OCI-LY3 (cell line): ENCODE data around the gene KCTD15.
A peak's percentile ranks its signal among the peaks of the same experiment; 100 is the strongest.

Experiments used
- H2AFZ ChIP-seq: fragments of 200-600, 300-600 bp; shearing (Covaris generic); 2 replicates; pipeline ENCODE4 v1.6.0; 2014; ENCODE audit warnings: antibody characterized with exemption, low read depth, low read length
- H3K27ac ChIP-seq: fragments of 200-600, 300-600 bp; sonication (generic); 2 replicates; pipeline ENCODE4 v1.5.1; 2014; ENCODE audit warnings: mild to moderate bottlenecking, low read length, moderate library complexity, mixed read lengths
- H3K27me3 ChIP-seq: fragments of 200-600, 300-600 bp; sonication (generic); 2 replicates; pipeline ENCODE4 v1.6.1; 2014; ENCODE audit warnings: low read depth, low read length, mixed read lengths
- H3K36me3 ChIP-seq: fragments of 200-600, 300-600 bp; sonication (generic); replicated peaks from 2 replicates; pipeline ENCODE3; 2014; ENCODE audit warnings: low read depth, low read length, mixed read lengths
- H3K4me1 ChIP-seq: fragments of 300-600, 200-600 bp; sonication (generic); 2 replicates; pipeline ENCODE4 v1.6.1; 2014; ENCODE audit warnings: low read length, mixed read lengths
- H3K4me2 ChIP-seq: fragments of 200-600, 300-600 bp; sonication (generic); 2 replicates; pipeline ENCODE4 v1.6.1; 2014; ENCODE audit warnings: low read length, mixed read lengths
- H3K4me3 ChIP-seq: fragments of 300-600, 200-600 bp; sonication (generic); 2 replicates; pipeline ENCODE4 v1.5.1; 2014; ENCODE audit warnings: antibody characterized with exemption, mild to moderate bottlenecking, low read length, moderate library complexity
- H3K79me2 ChIP-seq: fragments of 300-600, 200-600 bp; shearing (Covaris generic); 2 replicates; pipeline ENCODE4 v1.6.1; 2014; ENCODE audit warnings: mild to moderate bottlenecking, low read length, mixed read lengths
- H3K9ac ChIP-seq: fragments of 300-600, 200-600 bp; shearing (Covaris generic); 2 replicates; pipeline ENCODE4 v1.6.0; 2014; ENCODE audit warnings: mild to moderate bottlenecking, low read length, moderate library complexity
- H3K9me3 ChIP-seq: fragments of 200-600, 300-600 bp; shearing (Covaris generic); 2 replicates; pipeline ENCODE4 v1.6.1; 2014; ENCODE audit warnings: low read length, mixed read lengths; ENCODE audit not compliant: insufficient read depth
- H4K20me1 ChIP-seq: fragments of 200-600, 300-600 bp; sonication (generic); 2 replicates; pipeline ENCODE4 v1.6.1; 2016; ENCODE audit warnings: low read length, mixed read lengths; ENCODE audit not compliant: insufficient read depth
- EZH2phosphoT487 ChIP-seq: fragments of 200-600 bp; shearing (Covaris generic); IDR thresholded peaks from 2 replicates; pipeline ENCODE4 v1.6.1; 2018; ENCODE audit warnings: antibody characterized with exemption, mixed run types, low read depth
- TF ChIP-seq, protein P1 (sequence below): fragments of 200-600, 300-600 bp; sonication (generic); IDR thresholded peaks from 2 replicates; pipeline ENCODE4 v1.5.1; 2014; ENCODE audit warnings: antibody characterized with exemption, low read length, low read depth

KCTD15 gene, protein sequence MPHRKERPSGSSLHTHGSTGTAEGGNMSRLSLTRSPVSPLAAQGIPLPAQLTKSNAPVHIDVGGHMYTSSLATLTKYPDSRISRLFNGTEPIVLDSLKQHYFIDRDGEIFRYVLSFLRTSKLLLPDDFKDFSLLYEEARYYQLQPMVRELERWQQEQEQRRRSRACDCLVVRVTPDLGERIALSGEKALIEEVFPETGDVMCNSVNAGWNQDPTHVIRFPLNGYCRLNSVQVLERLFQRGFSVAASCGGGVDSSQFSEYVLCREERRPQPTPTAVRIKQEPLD

DNA sequence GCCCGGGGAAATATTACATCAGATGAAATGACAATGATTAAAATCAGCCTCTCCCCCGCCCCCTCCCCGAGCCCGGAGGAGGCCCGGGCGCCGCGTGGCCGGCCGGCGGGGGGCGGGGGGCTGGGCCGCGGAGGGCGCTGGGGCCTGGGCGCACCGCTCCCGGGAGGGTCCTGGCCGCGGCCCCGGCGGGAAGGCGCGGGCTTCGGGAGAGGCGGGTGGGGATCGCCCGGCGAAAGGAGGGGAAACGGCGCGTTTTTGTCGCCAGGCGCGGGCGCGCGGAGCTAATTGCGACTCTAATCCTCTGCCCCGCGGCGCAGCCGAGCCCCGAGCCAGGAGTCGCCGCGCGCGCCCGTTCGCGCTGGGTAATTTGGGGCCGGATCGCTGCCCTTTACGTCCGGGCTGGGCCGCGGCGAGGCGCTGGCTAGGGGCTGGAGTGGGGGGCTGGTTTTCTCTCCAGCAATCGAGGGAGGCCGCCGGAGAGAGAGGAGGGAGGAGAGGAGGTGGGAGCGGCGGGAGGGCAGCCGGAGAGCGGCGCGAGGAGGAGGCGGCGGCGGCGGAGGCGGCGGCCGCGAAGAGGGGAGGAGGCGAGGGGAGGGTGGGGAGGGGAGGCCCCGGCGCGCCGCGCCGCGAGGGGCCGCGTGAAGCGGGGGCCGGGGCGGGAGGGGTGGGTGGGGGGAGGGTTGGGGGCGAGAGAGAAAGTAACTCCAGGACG, at the start of gene KCTD15:
Gene KCTD15, plus strand, starts transcription at position 707 of the 712 bp plus-strand sequence. CDS start 3,585 bp downstream, outside the sequence.
- Histone ChIP-seq H3K36me3 (peaks cover 3% of the 10 kb centered on the region), H3K79me2 (no peaks in the 10 kb centered on the region), H3K9me3 (no peaks in the 10 kb centered on the region), H3K27me3 (peaks cover 5% of the 10 kb centered on the region; the same call in 1 of the 2 replicates), H2AFZ (peak within 1 kb of the TSS; percentile 87), H3K4me2 (peak within 1 kb of the TSS; percentile 73), H3K4me3 (peak within 1 kb of the TSS; percentile 92), H3K9ac (peak within 1 kb of the TSS; percentile 94), H4K20me1 (0 out of 2 replicates have a peak, but pooled peaks cover 3% of the 10 kb centered on the region), H3K27ac (peak within 1 kb of the TSS; percentile 79), H3K4me1 (peaks cover 21% of the 10 kb centered on the region)
- TF ChIP-seq, protein P1, sequence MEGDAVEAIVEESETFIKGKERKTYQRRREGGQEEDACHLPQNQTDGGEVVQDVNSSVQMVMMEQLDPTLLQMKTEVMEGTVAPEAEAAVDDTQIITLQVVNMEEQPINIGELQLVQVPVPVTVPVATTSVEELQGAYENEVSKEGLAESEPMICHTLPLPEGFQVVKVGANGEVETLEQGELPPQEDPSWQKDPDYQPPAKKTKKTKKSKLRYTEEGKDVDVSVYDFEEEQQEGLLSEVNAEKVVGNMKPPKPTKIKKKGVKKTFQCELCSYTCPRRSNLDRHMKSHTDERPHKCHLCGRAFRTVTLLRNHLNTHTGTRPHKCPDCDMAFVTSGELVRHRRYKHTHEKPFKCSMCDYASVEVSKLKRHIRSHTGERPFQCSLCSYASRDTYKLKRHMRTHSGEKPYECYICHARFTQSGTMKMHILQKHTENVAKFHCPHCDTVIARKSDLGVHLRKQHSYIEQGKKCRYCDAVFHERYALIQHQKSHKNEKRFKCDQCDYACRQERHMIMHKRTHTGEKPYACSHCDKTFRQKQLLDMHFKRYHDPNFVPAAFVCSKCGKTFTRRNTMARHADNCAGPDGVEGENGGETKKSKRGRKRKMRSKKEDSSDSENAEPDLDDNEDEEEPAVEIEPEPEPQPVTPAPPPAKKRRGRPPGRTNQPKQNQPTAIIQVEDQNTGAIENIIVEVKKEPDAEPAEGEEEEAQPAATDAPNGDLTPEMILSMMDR, result no peak
- TF ChIP-seq EZH2phosphoT487, result no peak

- Histone ChIP-seq H3K79me2 (no peaks in the 10 kb centered on the region), H3K4me1 (no peaks in the 10 kb centered on the region), H4K20me1 (no peaks in the 10 kb centered on the region), H3K9ac (no peak overlapping the region), H3K27me3 (peaks cover 3% of the 10 kb centered on the region; the same call in 1 of the 2 replicates), H3K27ac (no peak overlapping the region), H3K9me3 (no peaks in the 10 kb centered on the region), H2AFZ (no peak overlapping the region), H3K36me3 (no peaks in the 10 kb centered on the region), H3K4me2 (no peak overlapping the region), H3K4me3 (no peak overlapping the region)
- no peak for TF ChIP-seq EZH2phosphoT487
- TF ChIP-seq, protein P1, result no peak
Measured at GRCh38 chr19:33747273-33747672, 49.4 kb upstream of the KCTD15 start.

DNA sequence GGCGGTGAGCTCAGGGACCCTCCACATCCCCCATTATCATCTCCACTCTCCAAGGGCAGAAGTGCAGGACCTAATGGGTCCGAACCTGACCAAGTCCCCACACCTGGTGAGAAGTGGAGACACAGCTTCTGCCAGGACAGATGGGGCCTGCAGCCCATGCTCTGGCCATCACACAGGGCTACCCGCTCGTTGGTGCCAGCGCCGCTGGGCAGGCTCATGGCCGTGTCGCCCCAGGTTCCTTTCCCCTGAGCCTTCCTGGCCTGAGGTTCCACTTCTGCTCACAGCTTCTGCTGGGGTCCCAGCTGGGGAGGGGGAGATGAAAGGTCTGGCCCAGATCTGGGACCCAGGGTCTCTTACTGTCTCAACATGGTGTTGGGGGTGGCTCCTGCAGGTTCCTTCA, 48.4 kb upstream of the KCTD15 start:
- H3K9me3 ChIP-seq, result no peaks in the 10 kb centered on the region

More for the DNA sequence above, 48.4 kb upstream of the KCTD15 start:
- no peaks in the 10 kb centered on the region for H3K4me1 ChIP-seq
- H3K4me3 ChIP-seq, result no peak overlapping the region
- no peaks in the 10 kb centered on the region for H3K79me2 ChIP-seq
- no peak overlapping the region for H2AFZ ChIP-seq
- H3K36me3 ChIP-seq, result no peaks in the 10 kb centered on the region
- no peak overlapping the region for H3K9ac ChIP-seq
- TF ChIP-seq EZH2phosphoT487, result no peak
- TF ChIP-seq, protein P1, result no peak
- H3K4me2 ChIP-seq, result no peak overlapping the region
- no peak overlapping the region for H3K27ac ChIP-seq
- H3K27me3 ChIP-seq, result peaks cover 3% of the 10 kb centered on the region; the same call in 1 of the 2 replicates
- H4K20me1 ChIP-seq, result no peaks in the 10 kb centered on the region
